ENCODE measurements around the gene FADS1. TPM values are rescaled to one million over a fixed set of nuclear protein-coding genes. Genes with fewer than 3 reads are reported as not detected.

Gene FADS1
- total RNA-seq, 2 donors from 2014 or later, result 3.2 to 5.1 TPM

- ATAC-seq (no peak), DNase-seq (no peak)
- intact Hi-C loops (cut with DNase I, micrococcal nuclease), result no loop called here
Measured at GRCh38 chr11:61847914-61848581, 31.2 kb upstream of the FADS1 start.

DNA sequence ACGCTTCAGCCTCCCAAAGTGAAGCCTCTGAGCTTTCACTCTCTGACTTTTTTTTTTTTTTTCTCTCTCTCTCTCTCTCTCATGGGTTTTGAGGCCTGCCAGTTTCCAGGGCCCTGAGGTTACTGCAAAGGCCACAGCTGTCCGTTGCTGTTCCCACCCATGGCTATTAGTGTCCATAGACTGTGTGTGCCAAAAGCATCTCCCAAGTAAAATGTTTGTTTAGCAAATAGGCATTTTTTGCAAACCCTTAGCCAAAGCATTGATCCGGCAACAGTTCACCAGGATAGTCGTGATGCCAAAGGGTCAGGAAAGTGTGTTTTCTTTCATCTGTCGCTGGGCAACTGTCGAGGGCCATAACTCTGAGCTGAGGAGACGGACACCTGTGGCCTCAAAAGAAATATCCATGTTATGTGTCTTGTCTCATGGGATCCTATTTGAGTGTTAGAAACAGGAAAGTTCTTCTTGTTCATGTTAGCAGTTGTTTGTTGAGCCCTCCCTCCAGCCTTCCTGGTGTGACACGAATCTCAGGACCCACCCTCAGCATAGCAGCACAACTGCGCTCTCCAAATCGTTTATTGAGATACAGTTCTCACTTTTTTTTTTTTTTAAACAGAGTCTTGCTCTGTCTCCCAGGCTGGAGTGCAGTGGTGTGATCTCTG, 29.7 kb upstream of the FADS1 start:
- ATAC-seq, result no peak
- DNase-seq, result no peak
- intact Hi-C loops (cut with DNase I, micrococcal nuclease), result no loop called here

- ATAC-seq (no peak), DNase-seq (no peak)
- intact Hi-C loops (cut with DNase I, micrococcal nuclease), result no loop called here
Measured at GRCh38 chr11:61844909-61845565, 28.2 kb upstream of the FADS1 start.

DNA sequence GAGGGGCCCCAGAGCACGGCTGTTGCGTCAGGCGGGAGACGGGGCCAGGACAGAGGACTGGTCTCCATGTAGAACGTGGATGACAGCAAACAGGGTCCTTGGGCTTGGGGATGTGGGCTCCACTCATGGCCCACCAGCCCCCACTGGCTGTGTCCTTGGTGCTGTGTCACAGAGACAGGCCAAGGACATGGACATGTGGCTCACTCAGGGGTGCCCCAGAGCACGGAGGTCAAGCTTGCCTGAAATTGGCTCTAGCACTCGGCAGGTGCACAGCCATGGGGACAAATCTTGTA, 25.7 kb upstream of the FADS1 start:
- DNase-seq (no peak), ATAC-seq (no peak)
- intact Hi-C loops (cut with DNase I, micrococcal nuclease), result no loop called here

DNA sequence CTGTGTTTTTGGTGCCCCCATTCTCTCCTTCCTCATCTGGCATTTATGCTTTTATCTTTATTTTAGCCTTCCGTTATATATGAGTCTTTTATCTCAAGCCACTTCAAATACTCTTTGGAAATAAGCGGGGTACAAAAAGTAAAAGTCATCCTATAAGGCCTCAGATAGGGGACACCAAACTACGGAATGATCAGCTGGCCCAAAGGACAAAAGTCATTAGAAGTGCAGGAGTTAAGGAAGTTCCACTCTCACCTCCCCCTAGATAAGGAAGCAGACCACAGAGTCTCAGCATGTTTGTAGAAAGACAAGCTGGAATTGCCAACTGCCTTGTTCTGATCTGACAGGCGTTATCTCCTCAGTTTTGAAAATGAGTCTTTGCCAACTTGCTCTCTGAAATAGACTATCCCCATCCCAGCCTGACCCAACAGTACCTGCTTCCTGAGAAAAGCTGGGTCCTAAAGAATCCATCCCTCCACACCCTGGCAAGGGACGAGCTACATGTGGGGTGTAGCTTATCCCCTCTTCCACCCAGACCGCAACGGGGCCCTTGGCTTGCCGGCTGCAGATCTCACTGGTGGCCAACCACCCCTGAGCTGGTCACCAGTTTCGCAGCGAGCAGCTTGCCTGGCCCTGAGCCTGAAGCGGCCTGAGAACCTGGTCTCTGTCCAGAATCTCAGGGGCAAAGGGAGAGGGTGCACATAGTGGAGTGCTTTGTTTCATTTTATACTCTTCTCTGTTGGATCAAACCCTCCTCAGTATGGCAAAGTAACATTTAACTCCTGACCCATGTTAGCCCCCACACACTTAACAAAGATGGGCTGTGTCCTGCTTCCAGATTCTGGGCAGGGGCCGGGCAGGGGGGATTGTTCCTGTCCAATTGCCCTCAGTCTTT, 25.1 kb upstream of the FADS1 start:
- ATAC-seq (no peak), DNase-seq (no peak)
- intact Hi-C loops (cut with DNase I, micrococcal nuclease), result no loop called here

DNA sequence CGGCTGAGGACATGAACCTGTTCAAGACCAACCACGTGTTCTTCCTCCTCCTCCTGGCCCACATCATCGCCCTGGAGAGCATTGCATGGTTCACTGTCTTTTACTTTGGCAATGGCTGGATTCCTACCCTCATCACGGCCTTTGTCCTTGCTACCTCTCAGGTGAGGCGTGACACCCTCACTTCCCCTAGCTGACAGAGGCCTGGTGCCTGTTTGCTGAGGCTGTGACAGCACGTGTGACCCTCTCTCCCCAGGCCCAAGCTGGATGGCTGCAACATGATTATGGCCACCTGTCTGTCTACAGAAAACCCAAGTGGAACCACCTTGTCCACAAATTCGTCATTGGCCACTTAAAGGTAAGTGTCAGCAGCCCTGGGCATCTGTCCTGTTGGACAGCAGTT, 23.6 kb upstream of the FADS1 start:
- no peak for DNase-seq
- no peak for ATAC-seq
- intact Hi-C loops (cut with DNase I, micrococcal nuclease), result no loop called here

GRCh38 chr11:61839742-61840141, 22.9 kb upstream of the FADS1 start:
- intact Hi-C loops (cut with DNase I, micrococcal nuclease), result no loop called here

DNA sequence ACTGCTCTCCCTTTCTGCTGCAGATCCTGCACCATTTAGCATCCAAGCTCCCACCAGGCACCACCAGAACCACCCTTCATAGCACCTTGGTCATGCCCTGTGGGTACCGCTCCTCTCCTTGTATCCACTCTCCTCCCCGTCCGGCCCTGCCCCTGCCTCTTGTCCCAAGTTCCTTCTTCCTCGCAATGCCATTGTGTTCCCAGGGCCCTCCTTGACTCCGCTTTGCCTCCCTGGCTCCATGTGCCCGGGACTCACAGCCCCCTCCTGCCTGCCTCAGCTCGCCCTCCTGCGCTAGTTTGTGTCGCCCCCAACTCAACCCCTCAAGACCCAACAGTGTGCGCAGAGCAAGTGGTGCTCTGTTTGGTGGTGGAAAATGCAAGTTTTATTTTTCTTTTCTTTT, 22.1 kb upstream of the FADS1 start:
- no peak for ATAC-seq

More at GRCh38 chr11:61839742-61840141, 22.9 kb upstream of the FADS1 start:
- DNase-seq (no peak), ATAC-seq (no peak)

DNA sequence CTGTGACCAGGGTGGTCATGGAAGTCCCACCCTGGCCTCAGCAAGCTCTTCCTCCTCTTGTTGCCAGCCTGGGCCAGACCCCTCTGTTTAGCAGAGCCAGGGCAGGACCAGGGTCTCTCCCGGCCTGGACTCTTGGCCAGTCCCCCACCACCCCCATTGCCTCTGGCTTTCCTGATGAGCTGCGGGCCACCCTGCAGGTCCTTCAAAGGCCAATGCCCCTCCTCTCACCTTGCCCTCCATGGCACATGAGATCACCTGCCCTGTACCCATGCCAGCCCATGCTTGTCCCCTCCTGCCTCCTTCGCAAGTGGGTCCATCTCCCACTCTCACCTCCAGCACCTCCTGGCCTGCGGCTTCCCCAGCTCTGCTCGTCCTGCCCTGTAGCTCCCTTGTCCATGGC, 21.7 kb upstream of the FADS1 start:
- DNase-seq (no peak), ATAC-seq (no peak)
- intact Hi-C loops (cut with DNase I, micrococcal nuclease), result no loop called here

More for the DNA sequence above, 22.1 kb upstream of the FADS1 start:
- intact Hi-C loops (cut with DNase I, micrococcal nuclease), result no loop called here
- DNase-seq, result no peak

DNA sequence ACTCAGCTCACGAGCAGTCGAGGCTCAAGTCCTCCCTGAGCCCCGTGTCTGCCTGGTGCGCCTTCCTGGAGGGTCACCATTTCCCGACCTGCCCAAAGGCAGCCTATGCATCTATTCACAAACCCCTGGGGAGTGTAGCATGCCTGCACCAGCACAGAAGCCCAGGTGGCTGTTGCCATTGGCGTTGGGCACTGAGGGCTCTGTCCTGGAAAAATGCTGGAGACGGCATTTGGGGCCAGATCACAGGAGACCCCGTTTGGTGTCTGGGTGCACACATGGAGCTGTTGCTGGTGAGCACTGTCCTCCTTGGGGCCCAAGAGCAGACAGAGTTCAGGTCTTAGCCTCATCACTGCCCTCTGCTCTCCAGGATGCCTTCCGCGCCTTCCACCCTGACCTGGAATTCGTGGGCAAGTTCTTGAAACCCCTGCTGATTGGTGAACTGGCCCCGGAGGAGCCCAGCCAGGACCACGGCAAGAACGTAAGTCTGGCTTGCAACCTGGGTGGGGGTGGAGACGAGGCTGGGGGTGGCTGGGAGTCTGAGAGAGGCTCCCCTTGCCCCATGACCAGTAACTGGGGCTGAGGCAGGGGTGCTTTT, 20.7 kb upstream of the FADS1 start:
- ATAC-seq (no peak), DNase-seq (no peak)
- intact Hi-C loops (cut with DNase I, micrococcal nuclease), result no loop called here

DNA sequence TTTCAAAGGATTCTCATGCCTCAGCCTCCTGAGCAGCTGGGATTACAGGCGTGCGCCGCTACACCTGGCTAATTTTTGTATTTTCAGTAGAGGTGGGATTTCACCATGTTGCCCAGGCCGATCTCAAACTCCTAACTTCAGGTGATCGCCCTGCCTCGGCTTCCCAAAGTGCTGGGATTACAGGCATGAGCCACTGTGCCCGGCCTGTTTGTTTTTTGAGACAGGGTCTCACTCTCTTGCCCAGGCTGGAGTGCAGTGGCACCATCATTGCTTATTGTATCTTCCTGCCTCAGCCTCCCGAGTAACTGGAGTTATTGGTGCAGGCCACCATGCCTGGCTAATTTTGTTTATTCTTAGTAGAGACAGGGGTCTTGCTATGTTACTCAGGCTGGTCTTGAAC, 19.4 kb upstream of the FADS1 start:
- ATAC-seq (no peak), DNase-seq (no peak)
- intact Hi-C loops (cut with DNase I, micrococcal nuclease), result no loop called here

- DNase-seq, result peak in 1 of 2 donors; percentile 13
- ATAC-seq, result peak; percentile 21
- intact Hi-C loops (cut with DNase I, micrococcal nuclease), result no loop called here
Measured at GRCh38 chr11:61834278-61835048, 17.7 kb upstream of the FADS1 start.

- no peak for DNase-seq
- intact Hi-C loops (cut with DNase I, micrococcal nuclease), result no loop called here
- no peak for ATAC-seq
Measured at GRCh38 chr11:61833926-61834277, 17.1 kb upstream of the FADS1 start.

DNA sequence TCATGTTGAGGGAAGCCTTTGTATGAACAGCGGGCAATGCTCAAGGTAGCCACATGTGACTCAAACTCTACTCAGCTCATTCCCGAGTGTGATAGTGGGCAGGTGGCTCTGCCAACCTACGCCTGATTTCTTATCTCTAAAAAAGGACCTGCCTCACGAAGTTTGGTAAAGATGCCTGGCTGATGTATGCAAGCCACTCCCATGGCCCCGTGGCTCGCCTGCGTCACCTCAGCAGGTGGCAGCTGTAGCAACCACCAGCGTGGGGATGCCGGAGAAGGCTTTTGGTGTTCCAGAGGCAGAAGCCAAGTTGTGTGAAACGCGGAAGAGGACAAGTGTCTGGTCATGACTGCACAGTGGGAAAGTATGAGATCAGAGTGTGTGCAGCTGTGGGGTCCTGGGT, 16.7 kb upstream of the FADS1 start:
- no peak for DNase-seq
- no peak for ATAC-seq
- intact Hi-C loops (cut with DNase I, micrococcal nuclease), result no loop called here

DNA sequence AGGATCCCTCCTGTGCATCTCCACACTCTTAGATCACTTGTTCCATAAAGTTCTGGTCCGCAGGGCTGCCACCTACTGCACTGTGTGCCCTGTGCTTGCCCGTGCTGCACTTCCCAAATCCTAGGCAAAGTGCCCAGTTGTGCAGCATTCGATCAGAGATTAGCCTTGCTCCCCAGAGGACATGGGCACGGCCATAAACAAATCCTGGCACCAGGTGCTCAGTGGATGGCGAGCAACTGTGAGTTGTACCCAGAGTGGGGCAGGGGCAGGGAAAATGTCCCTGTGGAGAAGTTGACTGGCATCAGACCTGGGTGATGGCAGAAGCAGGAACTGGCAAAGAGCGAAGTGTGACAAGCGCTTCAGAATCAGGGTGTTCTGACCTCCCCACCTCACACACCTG, 16.0 kb upstream of the FADS1 start:
- ATAC-seq (no peak), DNase-seq (no peak)
- intact Hi-C loops (cut with DNase I, micrococcal nuclease), result no loop called here

GRCh38 chr11:61832207-61832606, 15.4 kb upstream of the FADS1 start:
- ATAC-seq, result no peak

DNA sequence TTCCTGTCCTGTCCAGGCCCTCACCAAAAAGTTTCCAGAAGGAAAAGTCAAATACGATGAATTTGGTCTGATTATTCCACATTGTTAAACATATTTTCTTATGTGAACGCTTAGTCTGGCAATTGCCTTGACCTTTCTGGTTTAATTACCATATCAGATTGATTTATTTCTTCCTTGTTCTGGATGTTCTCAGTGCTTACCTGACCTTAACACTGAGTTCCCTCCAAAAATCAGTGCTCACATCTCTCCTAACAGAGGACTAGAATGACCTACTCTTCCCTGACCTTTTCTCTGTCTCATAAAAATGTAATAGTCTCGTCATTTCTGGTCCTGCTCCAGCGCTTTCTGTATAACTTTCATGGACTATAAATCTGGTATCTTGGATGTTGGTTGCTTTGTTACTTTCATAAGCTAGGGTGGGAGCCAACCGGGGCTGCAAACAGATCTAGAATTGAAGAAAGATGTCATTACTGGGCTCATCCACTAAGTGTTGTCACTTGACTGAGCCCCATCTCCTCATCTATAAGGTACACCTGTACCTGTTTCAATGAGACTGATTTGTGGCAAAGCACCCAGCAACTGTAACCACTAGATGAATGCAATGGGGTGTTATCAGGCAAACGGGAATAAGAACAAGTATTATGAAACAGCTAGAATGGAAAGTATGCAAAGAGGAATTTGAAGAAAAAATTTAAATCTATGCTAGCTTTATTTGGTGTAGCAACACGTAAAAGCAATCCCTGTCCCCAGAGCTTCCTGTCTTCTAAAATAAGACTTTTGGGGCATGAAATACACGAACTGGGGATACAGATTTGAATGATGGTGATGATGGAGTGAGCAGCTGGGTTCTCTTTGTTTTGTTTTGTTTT, 13.7 kb upstream of the FADS1 start:
- ATAC-seq, result no peak
- intact Hi-C loops (cut with DNase I, micrococcal nuclease), result no loop called here
- DNase-seq, result no peak

More at GRCh38 chr11:61832207-61832606, 15.4 kb upstream of the FADS1 start:
- no peak for DNase-seq
- intact Hi-C loops (cut with DNase I, micrococcal nuclease), result no loop called here

GRCh38 chr11:61829806-61830205, 13.0 kb upstream of the FADS1 start:
- DNase-seq (no peak), ATAC-seq (no peak)
- intact Hi-C loops (cut with DNase I, micrococcal nuclease), result no loop called here

All from left colon (tissue), 2 donors.